Right renal pelvis (tissue), 4 donors: Measurements from ENCODE around the gene DOCK4. TPM values are rescaled to one million over a fixed set of nuclear protein-coding genes. Genes with fewer than 3 reads are reported as not detected.

Experiments used
- DNase-seq, 4 donors: peaks; one replicate each; pipeline ENCODE4 v3.0.0-alpha.2; 2013; ENCODE audit warnings: low read depth in 4 of 4, low spot score in 3 of 4, missing footprints in 1 of 4
- polyA plus RNA-seq, 4 donors: library from polyadenylated mRNA; unstranded; fragments of 120-200 nt; gene quantifications; one replicate each; pipeline ENCODE4 v1.2.1, GENCODE V29; 2013; ENCODE audit not compliant: insufficient read length in 4 of 4

DOCK4 gene
- polyA plus RNA-seq, 4 donors: 20.1 to 26.6 (median 21.4) TPM

DNA sequence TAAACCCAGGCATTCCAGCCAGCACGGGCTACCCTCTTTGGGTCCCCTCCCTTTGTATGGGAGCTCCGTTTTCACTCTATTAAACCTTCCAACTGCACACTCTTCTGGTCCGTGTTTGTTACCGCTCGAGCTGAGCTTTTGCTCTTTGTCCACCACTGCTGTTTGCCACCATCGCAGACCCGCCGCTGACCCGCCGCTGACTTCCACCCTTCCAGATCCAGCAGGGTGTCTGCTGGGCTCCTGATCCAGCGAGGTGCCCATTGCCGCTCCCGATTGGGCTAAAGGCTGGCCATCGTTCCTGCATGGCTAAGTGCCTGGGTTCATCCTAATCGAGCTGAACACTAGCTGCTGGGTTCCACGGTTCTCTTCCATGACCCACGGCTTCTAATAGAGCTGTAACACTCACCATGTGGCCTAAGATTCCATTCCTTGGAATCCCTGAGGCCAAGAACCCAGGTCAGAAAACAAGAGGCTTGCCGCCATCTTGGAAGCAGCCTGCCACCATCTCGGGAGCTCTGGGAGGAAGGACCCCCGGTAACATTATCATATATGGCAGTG lies 14.8 kb upstream of the DOCK4 start:
- no peak for DNase-seq

DNA sequence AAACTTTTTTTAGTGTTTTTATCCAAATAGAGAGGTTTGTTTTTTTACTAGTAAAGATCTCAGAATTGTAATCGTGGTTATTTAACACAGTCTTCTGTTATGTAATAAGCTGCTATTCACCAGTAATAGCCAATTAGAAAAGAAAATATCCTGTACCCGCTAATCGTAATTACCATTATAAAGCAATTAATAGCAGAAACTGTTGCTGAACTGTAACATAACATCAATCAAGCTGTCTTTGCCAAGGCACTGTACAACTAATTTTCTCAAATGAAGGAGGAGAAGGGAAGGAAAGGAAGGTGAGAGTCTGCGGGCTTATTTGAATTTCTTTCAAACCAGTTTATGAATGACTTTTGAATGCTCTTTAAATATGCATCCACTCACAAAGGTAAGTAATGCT lies 9.6 kb upstream of the DOCK4 start:
- no peak for DNase-seq

DNA sequence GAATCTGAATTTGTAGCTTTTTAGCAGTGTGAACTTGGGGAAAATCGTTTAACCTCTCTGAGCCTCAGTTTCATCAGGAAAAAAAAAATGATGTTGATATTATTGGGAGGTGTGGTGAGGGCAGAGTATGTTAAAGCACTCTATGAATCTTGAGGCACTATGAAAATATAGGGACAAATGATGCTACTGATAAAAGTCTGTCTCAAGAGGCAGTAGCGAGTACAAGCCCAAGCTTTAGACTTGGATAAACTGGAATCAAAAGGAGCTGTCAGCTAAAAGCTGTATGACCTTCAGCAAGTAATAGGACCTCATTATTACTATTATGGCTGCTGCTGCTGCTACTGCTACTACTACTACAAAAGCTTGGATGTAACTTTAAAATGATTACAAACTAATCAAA lies 8.7 kb upstream of the DOCK4 start:
- DNase-seq: no peak

DNA sequence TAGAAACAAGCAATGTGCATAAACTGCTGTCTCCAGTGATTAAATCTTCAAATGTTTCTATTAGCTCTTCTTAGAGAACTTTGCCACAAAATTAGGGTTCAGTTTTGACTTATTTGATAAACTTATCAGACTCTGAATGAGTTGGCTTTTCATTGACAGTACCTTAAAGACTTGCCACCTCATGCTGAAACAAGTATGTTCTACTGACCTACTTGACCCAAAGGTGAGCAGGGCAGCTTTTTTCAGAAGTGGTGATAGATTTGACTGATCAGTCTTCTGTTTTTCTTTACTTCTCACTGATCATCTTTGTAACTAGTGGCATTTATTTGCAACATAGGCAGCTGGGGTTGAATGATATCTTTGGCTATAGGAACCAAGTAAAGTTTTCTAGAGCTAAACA lies 8.1 kb upstream of the DOCK4 start:
- DNase-seq: no peak

DNA sequence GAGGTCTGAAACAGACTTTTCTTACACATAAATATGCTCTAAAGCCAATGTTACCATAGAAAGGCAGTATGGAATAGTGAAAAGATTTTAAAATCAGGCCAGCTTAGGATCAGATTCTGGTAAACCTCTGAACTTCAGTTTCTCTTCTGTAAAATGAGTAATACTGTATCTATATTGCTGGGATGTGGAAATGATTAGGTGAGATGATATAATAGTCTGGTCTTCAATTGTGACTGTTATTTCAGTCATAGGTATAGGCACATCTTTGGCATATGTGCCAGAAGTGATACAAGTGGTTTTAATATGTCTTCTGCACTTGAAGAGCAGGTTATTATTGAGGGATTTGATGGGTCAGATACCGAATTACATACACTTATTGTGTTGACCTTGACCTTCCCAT lies 7.5 kb upstream of the DOCK4 start:
- DNase-seq: no peak

DNA sequence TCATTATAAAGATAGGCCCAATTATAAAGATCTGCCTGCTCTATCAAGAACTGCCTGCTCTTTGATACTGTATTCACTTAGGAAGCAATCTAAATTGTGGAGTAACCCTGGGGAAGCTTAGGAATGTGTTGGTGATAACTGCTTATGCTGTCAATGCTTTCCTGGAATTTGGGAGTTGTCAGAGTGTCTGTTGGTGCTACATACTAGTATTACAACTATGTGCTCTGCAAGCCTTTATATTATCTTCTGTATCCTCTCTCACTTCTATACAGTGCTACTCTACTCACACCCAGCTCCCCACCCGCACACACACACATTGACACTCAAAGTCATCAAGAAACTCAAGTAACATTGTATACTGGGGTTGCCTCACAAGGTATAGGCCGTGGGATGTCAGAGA lies 6.4 kb upstream of the DOCK4 start:
- no peak for DNase-seq

DNA sequence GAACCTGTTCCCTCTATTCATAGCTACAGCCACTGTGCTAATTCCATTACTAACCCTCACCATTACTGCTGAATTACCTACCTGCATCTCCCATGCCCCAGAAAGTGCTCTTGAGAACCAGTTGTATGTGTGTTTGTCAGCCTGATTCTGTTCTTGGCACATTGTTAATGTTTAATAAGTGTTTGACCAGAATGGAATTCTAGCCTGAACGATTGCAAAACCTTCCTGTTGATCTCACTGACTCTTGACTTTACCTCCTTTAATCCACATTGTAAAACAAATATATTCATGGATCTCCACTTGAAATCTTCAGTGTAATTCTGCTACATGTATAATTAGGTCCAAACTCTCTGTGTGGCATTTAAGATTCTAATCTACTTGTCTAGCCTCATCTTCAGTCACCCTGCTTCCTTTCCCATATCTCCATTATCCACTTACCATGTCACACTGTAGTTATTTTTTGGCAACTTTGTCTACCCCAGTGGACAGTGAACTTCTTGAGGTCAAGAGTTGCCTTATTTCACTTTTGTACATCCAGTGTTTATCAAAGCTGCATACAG lies 5.2 kb upstream of the DOCK4 start:
- DNase-seq: no peak

DNA sequence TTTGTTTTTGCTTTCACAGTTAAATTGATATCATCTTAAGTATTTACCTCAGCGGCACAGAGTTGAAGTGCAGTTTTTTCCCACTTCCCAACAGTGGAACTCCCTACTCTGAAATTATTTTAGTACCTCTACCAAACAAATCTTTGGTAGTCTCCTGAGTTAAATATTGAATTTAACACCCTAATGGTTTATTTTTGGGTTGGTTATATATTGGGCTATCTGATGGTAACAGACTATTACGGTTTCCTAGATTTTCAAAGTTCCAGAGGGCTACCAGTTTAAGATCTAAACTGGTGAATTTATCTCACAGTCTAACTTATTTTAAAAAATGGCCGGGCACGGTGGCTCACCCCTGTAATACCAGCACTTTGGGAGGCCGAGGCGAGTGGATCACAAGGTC lies 1.6 kb upstream of the DOCK4 start:
- no peak for DNase-seq

DNA sequence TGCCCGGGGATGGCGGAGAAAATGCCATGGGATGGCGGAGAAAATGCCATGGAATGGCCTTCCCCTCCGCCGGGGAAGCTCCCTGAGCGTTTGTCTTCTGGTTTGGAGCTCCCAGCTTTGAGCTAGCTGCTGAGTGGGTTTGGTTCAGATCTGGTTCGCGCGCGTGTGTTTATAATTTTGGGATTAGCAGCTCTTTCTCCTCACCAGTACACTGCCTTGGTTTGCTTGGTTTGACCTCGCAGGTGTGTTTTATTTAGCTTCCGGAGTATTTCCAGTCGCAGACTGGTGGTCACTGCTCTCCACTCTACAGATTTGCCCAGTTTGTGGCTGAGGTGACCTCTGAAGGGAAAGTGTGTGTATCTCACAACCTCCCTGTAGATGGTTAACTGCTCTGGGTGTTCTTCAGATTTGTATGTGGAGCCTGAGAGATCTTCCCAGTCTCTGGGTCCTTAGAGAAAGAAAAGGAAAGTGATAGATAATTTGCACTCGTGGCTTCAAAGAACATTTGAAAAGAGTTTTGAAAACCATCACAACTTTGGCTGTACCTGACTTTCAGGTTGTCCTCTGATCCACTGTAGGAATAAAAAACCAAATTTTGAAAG lies 893 bp upstream of the DOCK4 start:
- DNase-seq: no peak

DNA sequence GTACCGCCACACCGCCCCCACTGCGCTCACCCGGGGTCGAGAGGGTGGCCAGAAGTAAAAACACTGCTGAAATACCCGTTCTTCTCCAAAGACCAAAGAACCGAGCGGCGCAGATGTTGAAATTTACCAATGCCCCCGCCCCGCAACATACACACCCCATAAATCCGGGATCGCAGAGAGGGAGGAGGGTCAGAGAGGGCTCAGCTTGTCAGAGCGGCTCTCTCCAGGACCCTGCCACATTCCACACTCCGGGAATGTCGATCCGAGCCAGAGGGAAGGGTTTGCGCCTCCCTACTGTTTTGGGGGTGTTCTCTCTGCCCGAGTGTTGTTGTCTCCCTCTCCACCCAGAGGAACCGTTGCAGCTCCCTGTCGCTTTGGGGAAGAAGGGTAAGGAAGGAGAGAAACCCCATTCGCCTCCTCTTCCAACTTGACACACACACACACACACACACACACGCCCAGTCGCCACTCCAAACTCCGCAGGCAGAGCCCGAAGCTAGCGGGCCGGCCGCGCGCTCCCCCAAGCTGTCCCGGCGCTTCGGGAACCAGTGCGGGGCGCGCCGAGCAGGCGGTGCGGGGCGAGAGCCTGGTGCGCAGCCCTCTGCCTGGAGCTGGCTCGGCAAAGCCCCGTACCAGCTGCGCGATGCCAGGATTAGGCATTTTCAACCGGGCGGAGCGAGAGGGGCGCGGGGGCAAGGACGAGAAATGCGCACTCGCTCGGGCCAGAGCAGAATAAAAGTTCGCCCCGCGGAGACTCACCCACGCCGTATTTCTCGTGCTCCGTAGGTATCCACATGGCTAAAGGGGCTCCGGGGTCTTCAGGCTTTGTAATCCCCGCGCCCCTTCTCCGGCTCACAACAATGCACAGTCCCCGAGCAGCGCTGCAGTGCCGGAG lies 609 bp downstream of the DOCK4 start:
- DNase-seq: peak in 3 of 4 donors; percentile 50 to 75 (median 60)

DNA sequence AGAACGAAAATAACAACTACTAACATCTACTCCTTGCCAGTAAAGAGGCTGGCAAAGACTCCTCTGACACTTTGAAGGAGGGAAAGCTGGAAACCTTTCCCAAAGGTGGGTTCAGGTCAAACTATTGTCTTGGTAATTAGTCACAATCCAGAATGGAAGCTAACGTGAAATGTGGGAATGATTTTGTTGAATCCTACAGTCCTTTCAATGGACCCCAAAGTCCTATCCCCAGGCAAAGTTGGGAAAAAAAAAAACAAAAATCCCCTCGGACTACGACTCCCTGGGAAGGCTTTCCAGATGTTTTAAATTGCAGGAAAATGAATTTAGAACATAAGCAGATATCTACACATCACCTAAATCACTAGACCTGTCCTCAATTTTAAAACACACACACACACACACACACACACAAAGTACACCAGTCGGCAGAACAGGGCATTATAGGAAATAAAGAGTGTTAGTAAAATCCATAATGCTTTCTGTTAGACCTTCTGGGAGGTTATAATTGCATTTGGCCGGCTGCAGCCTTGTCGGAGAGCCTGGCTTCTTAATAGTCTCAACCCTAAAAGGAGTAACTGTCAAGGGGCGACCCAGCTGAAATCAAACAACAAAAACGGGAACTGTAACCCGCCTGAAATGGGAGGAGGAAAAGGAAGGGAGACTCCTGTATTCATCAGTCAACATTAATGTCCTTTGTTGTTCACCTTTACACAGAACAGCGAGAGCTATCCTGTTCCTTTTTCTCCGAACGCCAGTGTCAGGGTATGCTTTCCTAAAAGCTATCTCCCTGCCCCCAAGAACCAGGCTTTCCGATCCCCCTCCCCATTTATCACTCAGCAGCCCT lies 1.5 kb downstream of the DOCK4 start:
- DNase-seq: no peak

DNA sequence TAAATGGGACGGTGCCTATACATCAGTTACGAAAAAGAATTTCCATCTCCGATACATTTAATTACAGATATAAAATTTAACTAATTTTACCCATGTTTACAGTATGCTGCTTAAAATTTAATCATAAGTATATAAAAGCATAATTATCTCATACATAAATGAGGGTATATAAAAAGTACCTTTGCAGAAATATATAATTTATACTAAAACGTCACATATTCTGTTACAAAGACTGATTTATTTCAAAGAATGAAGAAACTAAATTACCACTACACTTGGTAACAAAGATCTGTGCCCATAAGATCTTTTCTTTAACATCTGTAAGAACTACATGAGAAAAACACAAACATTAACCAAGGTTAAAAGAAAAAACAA lies 2.8 kb downstream of the DOCK4 start:
- no peak for DNase-seq

DNA sequence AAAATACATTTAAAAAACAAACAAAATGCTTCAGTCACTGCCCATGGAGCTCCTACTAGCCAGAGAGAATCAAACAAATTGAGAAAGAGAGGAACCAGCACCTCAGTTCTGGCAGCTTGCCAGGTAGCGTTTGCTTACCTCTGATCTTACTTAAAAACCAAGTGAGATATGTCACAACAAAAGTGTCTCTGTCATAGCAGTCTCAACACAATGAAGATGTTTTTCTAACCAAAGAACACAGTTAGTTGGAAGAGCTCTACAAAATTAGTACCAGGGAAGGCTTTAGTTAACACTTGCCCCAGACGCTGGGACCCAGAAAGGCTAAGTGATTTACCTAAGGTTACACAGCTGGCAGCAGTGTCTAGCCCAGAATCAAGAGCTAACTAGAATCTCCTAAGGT lies 3.4 kb downstream of the DOCK4 start:
- DNase-seq: no peak

DNA sequence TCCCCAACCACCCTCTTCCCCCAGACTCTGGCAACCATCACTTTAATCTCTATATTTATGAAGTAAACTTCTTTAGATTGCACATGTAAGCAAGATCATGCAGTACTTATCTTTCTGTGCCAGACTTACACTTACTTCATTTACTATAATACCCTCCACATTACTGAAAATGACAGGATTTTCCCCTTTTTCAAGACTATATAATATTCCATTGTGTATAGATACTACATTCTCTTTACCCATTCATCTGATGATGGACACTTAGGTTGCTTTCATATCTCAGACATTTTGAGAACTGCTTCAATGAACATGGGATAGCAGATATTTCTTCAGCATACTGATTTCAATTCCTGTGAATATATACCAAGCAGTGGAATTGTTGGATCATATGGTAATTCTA lies 4.4 kb downstream of the DOCK4 start:
- no peak for DNase-seq

DNA sequence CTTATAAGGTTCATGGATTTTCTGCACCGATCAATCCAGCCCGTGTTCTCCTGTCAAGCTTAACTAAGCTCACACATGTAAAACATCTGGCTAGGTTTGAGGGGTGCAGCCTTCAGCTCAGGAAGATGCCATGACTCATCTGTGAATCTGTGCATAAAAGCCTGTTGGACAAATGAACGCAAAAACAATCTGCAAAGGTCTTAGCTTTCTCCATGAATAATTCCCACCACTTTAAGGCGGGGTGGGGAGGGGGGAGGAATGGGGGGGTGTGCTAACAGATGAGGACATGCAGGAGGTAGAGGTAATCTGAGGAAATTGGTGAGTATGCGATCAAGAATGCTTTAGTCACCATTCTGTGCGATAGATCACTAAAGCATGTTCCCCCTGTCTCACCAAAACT lies 4.8 kb downstream of the DOCK4 start:
- no peak for DNase-seq

DNA sequence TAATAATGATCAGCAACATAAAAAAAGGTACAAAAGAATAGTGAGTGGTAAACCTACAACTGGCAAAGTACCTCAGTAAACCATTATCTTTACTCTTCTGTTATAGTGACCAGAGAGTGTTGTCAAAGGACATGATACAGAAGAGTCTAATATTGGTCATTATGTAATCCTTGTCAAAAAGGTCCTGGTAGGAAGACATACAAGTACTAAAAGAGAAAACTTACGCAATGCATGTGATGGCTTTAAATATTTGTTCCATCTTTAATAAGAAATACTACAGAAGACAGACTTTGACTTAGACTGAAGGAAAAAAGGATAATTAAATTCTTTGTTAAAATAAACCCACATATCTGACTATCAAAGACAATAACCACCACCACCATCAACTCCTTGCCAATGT lies 6.5 kb downstream of the DOCK4 start:
- DNase-seq: no peak

DNA sequence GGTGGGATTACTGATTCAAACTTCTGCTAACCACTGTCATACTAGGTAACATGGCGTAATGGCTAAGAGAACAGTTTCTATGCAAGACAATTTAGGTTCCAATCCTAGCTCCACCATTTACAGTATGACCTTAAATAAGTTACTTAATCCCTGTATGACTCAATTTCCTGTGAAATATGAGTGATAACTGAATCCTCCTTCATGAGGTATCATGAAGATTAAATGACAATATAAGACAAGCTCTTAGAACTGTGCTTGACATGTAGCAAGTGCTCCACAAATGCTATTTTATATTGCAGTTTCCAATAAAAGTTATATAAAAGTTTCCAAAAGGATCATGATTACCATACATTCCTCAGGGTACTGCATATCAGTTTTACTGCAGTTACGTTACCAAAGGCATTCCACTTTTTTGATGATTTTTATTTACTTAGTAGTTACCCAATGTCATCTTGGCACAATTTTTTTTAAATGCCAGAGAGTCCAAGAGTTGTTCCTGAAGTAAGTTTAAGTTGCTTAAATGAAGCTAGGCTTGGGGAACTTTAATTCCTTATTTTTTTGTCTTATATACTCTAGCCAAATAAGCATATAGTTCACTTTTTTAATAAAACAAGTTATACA lies 7.1 kb downstream of the DOCK4 start:
- no peak for DNase-seq

DNA sequence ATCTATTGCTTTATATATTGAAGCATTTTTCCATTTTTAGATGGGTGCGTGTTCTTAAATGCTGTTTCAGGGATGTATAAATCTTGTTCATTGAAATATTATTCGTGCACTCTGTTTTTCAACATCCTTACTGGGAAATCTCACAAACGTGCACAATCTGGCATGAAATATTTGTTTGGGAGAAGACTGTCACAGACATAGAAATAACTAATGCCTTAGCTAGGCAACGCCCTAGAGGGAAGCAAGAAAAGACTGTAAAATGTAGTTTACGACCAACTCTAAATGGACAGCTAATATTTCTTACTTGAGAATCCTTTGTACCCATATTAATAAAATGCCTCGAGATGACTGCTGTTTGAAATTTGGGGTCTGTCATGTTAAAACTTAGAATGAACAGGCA lies 8.9 kb downstream of the DOCK4 start:
- DNase-seq: no peak

DNA sequence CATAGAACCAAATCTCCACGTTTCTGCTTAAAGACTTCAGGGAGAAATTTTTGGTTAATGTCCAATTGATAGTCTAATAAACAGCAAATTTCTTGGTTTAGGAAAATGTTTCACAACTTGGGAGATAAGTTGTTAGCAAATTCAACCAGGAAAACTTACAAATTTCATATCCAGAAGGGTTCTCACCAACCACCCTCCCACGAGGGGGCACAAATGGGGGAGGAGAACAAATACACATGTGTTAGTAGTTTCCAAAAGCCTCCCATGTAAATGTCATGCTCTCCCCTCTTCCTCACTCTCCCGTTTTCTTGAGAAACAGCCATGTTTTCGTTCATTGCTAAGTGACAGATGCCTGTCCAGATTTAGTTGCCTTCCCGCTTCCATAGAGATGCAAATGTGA lies 10.5 kb downstream of the DOCK4 start:
- no peak for DNase-seq

DNA sequence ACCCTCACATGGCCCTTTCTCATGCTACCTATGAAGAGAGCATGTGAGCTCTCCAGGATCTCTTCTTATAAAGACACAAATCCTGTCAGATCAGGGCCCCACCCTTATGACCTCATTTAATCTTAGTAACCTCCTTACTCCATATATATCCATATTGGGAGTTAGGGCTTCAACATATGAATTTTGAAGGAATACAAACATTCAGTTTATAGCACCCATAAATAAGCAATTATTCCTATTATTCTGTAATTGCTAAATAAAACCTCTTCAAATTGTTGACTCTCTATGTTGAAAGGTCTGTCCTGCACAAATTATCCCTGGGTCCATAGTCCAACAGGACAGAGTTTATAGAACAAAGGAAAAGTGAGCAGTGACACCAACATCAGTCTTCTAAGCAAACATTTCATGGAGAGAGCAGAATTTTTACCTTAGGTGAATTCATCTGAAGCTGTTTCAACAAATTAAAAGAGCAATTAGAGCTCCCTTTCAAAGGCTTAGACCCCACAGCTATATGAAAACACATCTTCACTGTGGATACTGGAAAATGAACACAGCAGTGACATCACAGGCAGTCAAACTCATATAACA lies 12.2 kb downstream of the DOCK4 start:
- no peak for DNase-seq
